Activated CD4-positive, alpha-beta T cell treated with anti-CD3 and anti-CD28 coated beads, Interleukin-10, Interleukin-2, amounts not matched to agents 100 ng/mL and 50 ng/mL, durations not matched to agents 16 hours and 8 hours (primary cell): ENCODE results near the gene DEFB113.
"Not testable (repeated sequence)": the region's sequence is repeated elsewhere in the genome, so short reads cannot be mapped to it uniquely, and the experiment has no call there.

Experiments used
- DNase-seq: peaks from one replicate; pipeline ENCODE4 v3.0.0-alpha.2; 2020

The DEFB113 gene

GRCh38 chr6:49969605-49970004, at the start of gene DEFB113:
TSS of gene DEFB113 (minus strand) at chr6:49969625. CDS start at chr6:49969625, 0 bp downstream.
- DNase-seq, result no peak

- DNase-seq, result no peak
These were observed 38.4 kb upstream of the DEFB113 start for GRCh38 chr6:50007819-50008218.

- no peak for DNase-seq
These were observed 33.7 kb upstream of the DEFB113 start for GRCh38 chr6:50003139-50003538.

- DNase-seq, result no peak
These were observed 25.9 kb upstream of the DEFB113 start for GRCh38 chr6:49995278-49995677.

GRCh38 chr6:49988900-49989299, 19.5 kb upstream of the DEFB113 start:
- no peak for DNase-seq

GRCh38 chr6:49987749-49988148, 18.3 kb upstream of the DEFB113 start:
- DNase-seq, result no peak

- no peak for DNase-seq
These were observed 17.1 kb upstream of the DEFB113 start for GRCh38 chr6:49986551-49986950.

- no peak for DNase-seq
These were observed 12.6 kb upstream of the DEFB113 start for GRCh38 chr6:49982046-49982445.

- peak; percentile 17 for DNase-seq
These were observed 11.5 kb upstream of the DEFB113 start for GRCh38 chr6:49980898-49981297.

- peak; percentile 0 for DNase-seq
These were observed 10.2 kb upstream of the DEFB113 start for GRCh38 chr6:49979584-49979983.

- no peak for DNase-seq
These were observed 9.2 kb upstream of the DEFB113 start for GRCh38 chr6:49978332-49979226.

- DNase-seq, result no peak
These were observed 2.6 kb downstream of the DEFB113 start for GRCh38 chr6:49966823-49967222.

GRCh38 chr6:49966334-49966733, 3.1 kb downstream of the DEFB113 start:
- no peak for DNase-seq

GRCh38 chr6:49964064-49964463, 5.4 kb downstream of the DEFB113 start, which contains the start of gene DEFB114:
TSS of gene DEFB114 (minus strand) at chr6:49964164. CDS start at chr6:49964105, 59 bp downstream.
- no peak for DNase-seq

- DNase-seq, result no peak
These were observed 11.2 kb downstream of the DEFB113 start for GRCh38 chr6:49958180-49958579.

- DNase-seq, result no peak
These were observed 13.6 kb downstream of the DEFB113 start for GRCh38 chr6:49955847-49956246.

- no peak for DNase-seq
These were observed 17.5 kb downstream of the DEFB113 start for GRCh38 chr6:49951926-49952325.

- no peak for DNase-seq
These were observed 19.0 kb downstream of the DEFB113 start for GRCh38 chr6:49950415-49950751.

GRCh38 chr6:49949062-49949461, 20.4 kb downstream of the DEFB113 start:
- DNase-seq, result no peak

GRCh38 chr6:49946835-49947234, 22.6 kb downstream of the DEFB113 start:
- DNase-seq, result no peak

- not testable (repeated sequence) for DNase-seq
These were observed 25.4 kb downstream of the DEFB113 start for GRCh38 chr6:49944068-49944467.

GRCh38 chr6:49939993-49940498, 29.4 kb downstream of the DEFB113 start:
- no peak for DNase-seq

- DNase-seq, result no peak
These were observed 31.6 kb downstream of the DEFB113 start for GRCh38 chr6:49937811-49938210.

- no peak for DNase-seq
These were observed 32.4 kb downstream of the DEFB113 start for GRCh38 chr6:49937017-49937416.

GRCh38 chr6:49935387-49935786, 34.0 kb downstream of the DEFB113 start:
- DNase-seq, result no peak
